Left ventricle myocardium inferior (tissue), 1 donor: ENCODE measurements around the gene WFIKKN1. TPM values are rescaled to one million over a fixed set of nuclear protein-coding genes. Genes with fewer than 3 reads are reported as not detected.
A peak's percentile ranks its signal among the peaks of the same experiment; 100 is the strongest.

Experiments used
- DNase-seq: peaks from one replicate; pipeline ENCODE4 v3.0.0-alpha.2; 2020
- H3K27ac ChIP-seq: fragments of 200-600 bp; replicated peaks from 2 replicates; pipeline ENCODE4 v1.8.0; 2021
- H3K27me3 ChIP-seq: fragments of 200-600 bp; 2 replicates; pipeline ENCODE4 v1.8.0; 2021; ENCODE audit warnings: low read depth
- H3K36me3 ChIP-seq: fragments of 200-600 bp; 2 replicates; pipeline ENCODE4 v1.8.0; 2021
- H3K4me1 ChIP-seq: fragments of 200-600 bp; 2 replicates; pipeline ENCODE4 v1.8.0; 2021
- H3K4me3 ChIP-seq: fragments of 200-600 bp; 2 replicates; pipeline ENCODE4 v1.8.0; 2021; ENCODE audit warnings: mild to moderate bottlenecking, moderate library complexity
- H3K9me3 ChIP-seq: fragments of 200-600 bp; replicated peaks from 2 replicates; pipeline ENCODE4 v1.8.0; 2021
- CTCF ChIP-seq: fragments of 200-600 bp; IDR thresholded peaks from 2 replicates; pipeline ENCODE4 v1.8.0; 2021; ENCODE audit warnings: antibody characterized with exemption, mild to moderate bottlenecking, borderline replicate concordance
- intact Hi-C: fragments of 100-400 bp; cut with micrococcal nuclease; formaldehyde crosslinking; loops from one replicate; pipeline ENCODE4 v1.11.0; 2022
- total RNA-seq: library from RNA; stranded (reverse); fragmentation: NEBNext Ultra II Directional; extraction: Animal tissue kit (Norgen Biotek cat#: 25700); gene quantifications from one replicate; pipeline ENCODE4 v1.2.1, GENCODE V29; 2021
- donor health status: DM: no; HTN: yes; CAD: no; lungs with severe emphysema.

Gene WFIKKN1
- total RNA-seq, 1 donor from 2014 or later, result 0.14 TPM

DNA sequence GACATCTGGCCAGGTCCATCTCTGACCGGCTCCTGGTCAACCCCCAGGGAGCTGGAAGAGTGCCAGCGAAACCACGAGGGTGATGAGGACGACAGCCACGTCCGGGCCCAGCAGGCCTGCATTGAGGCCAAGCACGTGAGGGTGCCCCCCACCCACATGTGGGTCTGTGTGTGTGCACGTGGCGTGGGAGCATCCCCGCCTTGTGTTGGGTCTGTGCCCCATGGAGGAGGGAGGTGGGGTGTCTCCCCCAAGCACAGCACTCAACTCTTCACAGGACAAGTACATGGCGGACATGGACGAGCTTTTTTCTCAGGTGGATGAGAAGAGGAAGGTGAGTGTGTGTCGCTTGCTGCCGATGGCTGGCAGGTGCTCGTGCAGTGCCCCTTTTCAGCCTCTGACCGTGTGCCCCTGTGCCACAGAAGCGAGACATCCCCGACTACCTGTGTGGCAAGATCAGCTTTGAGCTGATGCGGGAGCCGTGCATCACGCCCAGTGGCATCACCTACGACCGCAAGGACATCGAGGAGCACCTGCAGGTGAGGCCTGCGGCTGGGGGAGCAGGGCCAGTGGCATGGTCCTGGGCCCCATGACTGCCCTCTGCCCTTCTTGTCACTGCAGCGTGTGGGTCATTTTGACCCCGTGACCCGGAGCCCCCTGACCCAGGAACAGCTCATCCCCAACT is 51.1 kb downstream of the WFIKKN1 start:
- DNase-seq, result no peak
- H3K27ac ChIP-seq, result peak overlapping the region; percentile 100
- H3K27me3 ChIP-seq, result peaks cover 13% of the 10 kb centered on the region
- no peak for TF ChIP-seq CTCF
- peaks cover 71% of the 10 kb centered on the region for H3K4me1 ChIP-seq
- intact Hi-C loops, result no loop called here
- H3K36me3 ChIP-seq, result peaks cover 25% of the 10 kb centered on the region
- no peaks in the 10 kb centered on the region for H3K9me3 ChIP-seq
- peak overlapping the region; percentile 88 for H3K4me3 ChIP-seq

DNA sequence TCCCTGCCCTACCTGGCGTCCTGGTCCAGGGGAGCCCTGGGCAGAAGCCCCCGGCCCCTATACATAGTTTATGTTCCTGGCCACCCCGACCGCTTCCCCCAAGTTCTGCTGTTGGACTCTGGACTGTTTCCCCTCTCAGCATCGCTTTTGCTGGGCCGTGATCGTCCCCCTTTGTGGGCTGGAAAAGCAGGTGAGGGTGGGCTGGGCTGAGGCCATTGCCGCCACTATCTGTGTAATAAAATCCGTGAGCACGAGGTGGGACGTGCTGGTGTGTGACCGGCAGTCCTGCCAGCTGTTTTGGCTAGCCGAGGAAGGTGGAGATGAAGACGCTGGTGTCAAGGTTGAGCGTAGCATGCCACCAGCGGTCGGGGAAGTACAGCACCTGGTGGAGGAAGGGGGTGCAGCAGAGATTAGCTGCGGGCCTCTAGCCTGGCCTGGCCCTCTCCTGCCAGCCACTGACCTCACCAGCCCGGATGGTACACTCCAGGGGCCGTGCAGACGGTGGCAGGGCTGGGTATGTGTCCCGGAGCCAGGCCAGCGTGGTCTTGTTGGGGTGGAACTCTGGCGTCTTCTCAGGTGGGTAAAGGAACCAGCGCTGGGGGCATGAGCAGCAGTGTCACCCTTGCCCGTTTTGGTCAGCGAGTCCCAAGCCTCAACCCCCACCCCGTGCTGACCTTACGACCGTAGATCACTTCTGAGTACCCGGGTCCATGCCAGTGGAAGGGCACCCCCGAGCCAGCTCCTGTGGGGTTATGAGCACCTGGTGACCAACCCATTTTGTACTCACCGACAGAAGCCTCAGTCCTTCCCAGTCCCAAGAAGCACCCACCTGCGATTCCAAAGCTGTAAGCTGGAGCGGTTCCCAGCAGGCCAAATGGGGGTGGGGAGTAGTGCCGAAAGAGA is 52.0 kb downstream of the WFIKKN1 start:
- Histone ChIP-seq H3K4me3 (peak overlapping the region; percentile 88), H3K36me3 (peaks cover 33% of the 10 kb centered on the region), H3K4me1 (peaks cover 71% of the 10 kb centered on the region), H3K27ac (peak overlapping the region; percentile 85), H3K9me3 (no peaks in the 10 kb centered on the region), H3K27me3 (peaks cover 4% of the 10 kb centered on the region)
- DNase-seq, result no peak
- intact Hi-C loops, result no loop called here
- no peak for TF ChIP-seq CTCF

DNA sequence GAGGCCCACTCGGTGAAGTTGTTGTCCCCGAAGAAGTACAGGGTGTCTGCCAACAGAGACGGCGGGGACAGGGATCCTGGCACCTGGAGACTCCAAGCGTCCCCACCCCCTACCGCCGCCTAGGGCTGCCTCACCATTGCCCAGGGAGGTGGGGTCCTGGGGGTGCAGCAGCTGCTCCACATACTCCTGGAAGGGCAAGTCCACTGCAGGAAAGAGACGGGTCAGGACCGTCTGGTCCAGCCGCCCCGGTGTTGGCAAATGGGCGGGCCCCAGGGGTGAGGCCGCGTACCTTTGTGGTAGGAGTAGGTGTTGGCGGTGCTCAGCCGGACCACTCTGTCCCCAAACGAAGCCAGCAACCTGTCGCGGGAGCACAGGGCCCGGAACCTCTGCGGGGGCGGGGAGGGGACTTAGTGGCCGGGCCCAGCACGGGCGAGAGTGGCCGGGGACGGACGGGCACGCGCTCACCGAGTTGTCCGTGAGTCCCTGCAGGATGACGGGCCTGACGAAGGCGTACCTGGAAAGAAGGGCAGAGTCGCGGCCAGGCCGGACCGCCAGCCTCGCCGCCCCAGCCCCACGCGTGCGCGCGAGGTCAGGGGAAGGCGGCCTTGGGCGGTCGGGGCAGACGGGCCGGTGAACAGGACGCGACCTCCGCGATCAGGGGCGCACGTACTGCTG is 52.7 kb downstream of the WFIKKN1 start:
- peak overlapping the region; percentile 79 for H3K4me3 ChIP-seq
- TF ChIP-seq CTCF, result no peak
- no peaks in the 10 kb centered on the region for H3K27me3 ChIP-seq
- intact Hi-C loops, result no loop called here
- no peak for DNase-seq
- peaks cover 73% of the 10 kb centered on the region for H3K4me1 ChIP-seq
- no peaks in the 10 kb centered on the region for H3K9me3 ChIP-seq
- peak overlapping the region; percentile 85 for H3K27ac ChIP-seq
- H3K36me3 ChIP-seq, result peaks cover 35% of the 10 kb centered on the region

Other genes starting within 250 kb of the WFIKKN1 start
- gene PGAP6, start 249.0 kb upstream of the WFIKKN1 start, total RNA-seq, result 30.4 TPM
- 101 TPM for gene NME4, start 233.8 kb upstream of the WFIKKN1 start, total RNA-seq
- 8.4 TPM for gene DECR2, start 229.1 kb upstream of the WFIKKN1 start, total RNA-seq
- gene RAB11FIP3, start 205.3 kb upstream of the WFIKKN1 start, total RNA-seq, result 27.4 TPM
- gene CAPN15, start 103.3 kb upstream of the WFIKKN1 start, total RNA-seq, result 17.4 TPM
- gene PRR35, start 70.6 kb upstream of the WFIKKN1 start, total RNA-seq, result not detected
- gene NHLRC4, start 64.0 kb upstream of the WFIKKN1 start, total RNA-seq, result 0.11 TPM
- gene PIGQ, start 61.0 kb upstream of the WFIKKN1 start, total RNA-seq, result 21.4 TPM
- 10.3 TPM for gene RAB40C, start 40.9 kb upstream of the WFIKKN1 start, total RNA-seq
- 49.2 TPM for gene METTL26, start 5.3 kb downstream of the WFIKKN1 start, total RNA-seq
- 181 TPM for gene MCRIP2, start 10.8 kb downstream of the WFIKKN1 start, total RNA-seq
- 9.2 TPM for gene WDR90, start 18.4 kb downstream of the WFIKKN1 start, total RNA-seq
- gene RHOT2, start 37.1 kb downstream of the WFIKKN1 start, total RNA-seq, result 90.3 TPM
- 2.3 TPM for gene RHBDL1, start 44.7 kb downstream of the WFIKKN1 start, total RNA-seq
- gene STUB1, start 49.4 kb downstream of the WFIKKN1 start, total RNA-seq, result 113 TPM
- 43.1 TPM for gene JMJD8, start 53.3 kb downstream of the WFIKKN1 start, total RNA-seq
- gene WDR24, start 59.4 kb downstream of the WFIKKN1 start, total RNA-seq, result 9.5 TPM
- 0.08 TPM for gene FBXL16, start 74.8 kb downstream of the WFIKKN1 start, total RNA-seq
- gene METRN, start 84.1 kb downstream of the WFIKKN1 start, total RNA-seq, result 62.5 TPM
- gene ANTKMT, start 90.2 kb downstream of the WFIKKN1 start, total RNA-seq, result 30.7 TPM
- 0.49 TPM for gene CCDC78, start 95.5 kb downstream of the WFIKKN1 start, total RNA-seq
- gene HAGHL, start 96.1 kb downstream of the WFIKKN1 start, total RNA-seq, result 12.0 TPM
- gene CIAO3, start 110.0 kb downstream of the WFIKKN1 start, total RNA-seq, result 30.3 TPM
- gene MSLN, start 129.7 kb downstream of the WFIKKN1 start, total RNA-seq, result 0.91 TPM
- 10.6 TPM for gene RPUSD1, start 157.4 kb downstream of the WFIKKN1 start, total RNA-seq
- 3.1 TPM for gene CHTF18, start 157.6 kb downstream of the WFIKKN1 start, total RNA-seq
- not detected for gene GNG13, start 169.7 kb downstream of the WFIKKN1 start, total RNA-seq